A549 treated with AZD9567 at 1 μM for 4 hours (cell line): Measurements from ENCODE around the gene PPP1R13L. TPM values are rescaled to one million over a fixed set of nuclear protein-coding genes. Genes with fewer than 3 reads are reported as not detected.

Experiments used
- total RNA-seq: library from RNA; stranded (reverse); fragments of 200-300 nt; extraction: Qiagen RNA extraction; gene quantifications from 5 replicates; pipeline ENCODE4 v1.2.3, GENCODE V29; 2022; ENCODE audit not compliant: insufficient read depth

Gene PPP1R13L, protein sequence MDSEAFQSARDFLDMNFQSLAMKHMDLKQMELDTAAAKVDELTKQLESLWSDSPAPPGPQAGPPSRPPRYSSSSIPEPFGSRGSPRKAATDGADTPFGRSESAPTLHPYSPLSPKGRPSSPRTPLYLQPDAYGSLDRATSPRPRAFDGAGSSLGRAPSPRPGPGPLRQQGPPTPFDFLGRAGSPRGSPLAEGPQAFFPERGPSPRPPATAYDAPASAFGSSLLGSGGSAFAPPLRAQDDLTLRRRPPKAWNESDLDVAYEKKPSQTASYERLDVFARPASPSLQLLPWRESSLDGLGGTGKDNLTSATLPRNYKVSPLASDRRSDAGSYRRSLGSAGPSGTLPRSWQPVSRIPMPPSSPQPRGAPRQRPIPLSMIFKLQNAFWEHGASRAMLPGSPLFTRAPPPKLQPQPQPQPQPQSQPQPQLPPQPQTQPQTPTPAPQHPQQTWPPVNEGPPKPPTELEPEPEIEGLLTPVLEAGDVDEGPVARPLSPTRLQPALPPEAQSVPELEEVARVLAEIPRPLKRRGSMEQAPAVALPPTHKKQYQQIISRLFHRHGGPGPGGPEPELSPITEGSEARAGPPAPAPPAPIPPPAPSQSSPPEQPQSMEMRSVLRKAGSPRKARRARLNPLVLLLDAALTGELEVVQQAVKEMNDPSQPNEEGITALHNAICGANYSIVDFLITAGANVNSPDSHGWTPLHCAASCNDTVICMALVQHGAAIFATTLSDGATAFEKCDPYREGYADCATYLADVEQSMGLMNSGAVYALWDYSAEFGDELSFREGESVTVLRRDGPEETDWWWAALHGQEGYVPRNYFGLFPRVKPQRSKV
- 19.0 to 37.6 TPM (median 35.5 TPM) in 5 replicates for total RNA-seq

DNA sequence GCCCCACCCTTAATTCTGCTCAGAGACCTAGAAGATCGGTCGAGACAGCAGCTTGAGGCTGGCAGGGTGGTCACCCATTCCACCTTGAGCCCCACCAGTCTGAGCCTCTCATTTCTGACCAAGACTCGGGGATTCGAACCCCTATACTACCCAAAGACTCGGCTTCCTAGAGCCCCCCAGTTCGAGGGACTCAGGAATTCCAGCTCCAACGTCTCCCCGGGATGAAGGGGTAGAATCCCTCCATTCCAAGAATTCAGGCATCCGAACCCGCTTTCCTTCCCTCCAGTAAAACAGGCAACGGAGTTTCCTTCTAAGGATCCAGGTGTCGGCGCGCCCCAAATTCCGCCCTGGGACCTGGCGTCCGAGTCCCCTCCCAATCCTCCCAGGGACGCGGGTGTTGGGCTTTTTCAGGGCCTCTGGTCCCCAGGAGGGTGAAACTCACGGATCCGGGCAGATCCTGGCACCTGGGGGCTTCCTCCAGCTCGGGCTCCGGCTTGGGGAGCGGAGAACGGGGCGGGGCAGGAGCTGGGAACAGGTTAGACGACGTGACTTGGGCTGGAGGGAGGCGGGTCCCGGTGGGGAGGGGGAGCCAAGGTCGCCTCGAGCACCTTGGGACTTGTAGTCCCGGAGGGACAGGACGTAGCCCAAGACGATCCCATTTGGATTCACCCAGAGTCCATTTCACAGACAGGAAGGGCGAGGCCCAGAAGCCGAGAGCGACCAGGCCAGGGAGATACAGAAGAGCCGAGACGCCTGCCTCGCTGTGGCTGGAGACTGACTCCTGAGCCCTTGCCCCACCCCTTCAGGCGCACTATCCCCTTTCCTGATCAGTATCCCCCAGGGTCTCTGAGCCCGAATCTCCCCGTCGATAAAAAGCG, at the start of gene PPP1R13L:
PPP1R13L (minus strand) TSS at position 513 of the 878 bp plus-strand sequence. CDS start 6,751 bp downstream, outside the sequence.

DNA sequence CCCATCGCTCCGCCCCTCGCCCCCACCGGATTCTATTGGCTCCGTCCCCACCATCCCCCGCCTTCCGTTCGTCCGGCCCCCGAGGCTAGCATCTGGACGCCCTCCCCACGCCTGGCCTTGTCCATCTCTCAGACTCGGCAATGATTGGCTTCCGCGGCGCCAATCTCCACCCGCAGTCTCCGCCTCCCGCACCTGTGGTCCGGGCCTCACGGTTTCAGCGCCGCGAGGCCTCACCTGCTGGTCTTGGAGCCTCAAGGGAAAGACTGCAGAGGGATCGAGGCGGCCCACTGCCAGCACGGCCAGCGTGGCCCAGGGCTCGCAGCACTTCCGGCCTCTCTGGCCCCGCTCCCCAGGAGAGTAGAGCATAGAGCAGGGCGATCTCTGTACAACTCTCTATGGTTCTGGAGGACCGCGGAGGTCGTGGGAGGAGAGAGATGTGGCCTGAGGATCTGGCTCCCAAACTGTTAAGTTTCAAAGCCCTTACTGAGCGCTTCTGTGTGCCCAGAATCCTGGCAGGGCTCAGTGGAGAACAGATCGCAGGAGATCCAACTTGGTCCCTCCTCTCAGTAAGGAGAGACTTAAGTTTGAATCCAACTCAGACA, 18.8 kb upstream of the PPP1R13L start, which contains the start of gene ERCC1:
ERCC1 (minus strand) TSS at position 329 of the 602 bp plus-strand sequence. CDS start 543 bp downstream, outside the sequence.

DNA sequence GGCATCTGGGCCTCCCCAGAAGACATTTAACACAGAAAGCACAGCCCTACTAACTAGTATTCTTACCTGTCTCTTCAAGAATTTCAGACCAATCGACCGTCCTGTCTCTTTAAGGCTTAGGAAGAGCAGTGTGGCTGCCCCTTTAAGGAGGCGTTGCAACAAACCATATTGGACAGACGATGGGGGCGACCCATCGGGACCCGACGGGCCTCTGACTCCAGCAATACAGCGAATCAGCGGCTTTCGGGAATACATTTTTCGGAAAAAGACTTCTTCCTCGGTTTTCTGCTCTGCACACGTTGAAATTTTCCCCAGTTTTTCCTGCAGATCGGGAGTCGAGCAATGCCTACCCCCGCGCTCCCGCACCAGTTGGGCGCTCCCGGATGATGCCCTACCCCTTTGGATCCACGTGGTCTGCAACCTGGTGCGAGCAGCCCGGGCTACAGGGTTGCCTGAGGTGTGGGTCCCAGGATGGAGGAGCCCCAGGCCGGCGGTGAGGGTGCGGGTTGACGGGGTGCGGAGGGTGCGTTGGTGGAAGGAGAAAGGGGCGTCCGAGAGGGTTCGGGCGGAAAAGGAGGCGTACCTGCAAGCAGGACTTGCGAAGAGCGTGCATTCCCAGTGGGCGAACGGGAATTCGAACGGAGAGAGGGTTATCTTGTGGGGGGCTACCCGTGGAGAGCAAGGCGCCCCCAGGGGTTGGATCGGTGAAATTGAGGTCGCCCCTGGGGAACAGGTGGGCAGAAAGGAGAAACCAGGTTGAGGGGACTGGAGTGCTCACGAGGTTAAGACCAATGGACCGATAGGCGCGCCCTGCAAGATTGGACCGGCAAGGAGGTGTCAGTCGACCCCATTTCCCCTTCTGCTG, 1.6 kb upstream of the PPP1R13L start, which contains the start of gene POLR1G:
POLR1G (plus strand) TSS at position 419 of the 865 bp plus-strand sequence; CDS start at position 472, 53 bp downstream.

DNA sequence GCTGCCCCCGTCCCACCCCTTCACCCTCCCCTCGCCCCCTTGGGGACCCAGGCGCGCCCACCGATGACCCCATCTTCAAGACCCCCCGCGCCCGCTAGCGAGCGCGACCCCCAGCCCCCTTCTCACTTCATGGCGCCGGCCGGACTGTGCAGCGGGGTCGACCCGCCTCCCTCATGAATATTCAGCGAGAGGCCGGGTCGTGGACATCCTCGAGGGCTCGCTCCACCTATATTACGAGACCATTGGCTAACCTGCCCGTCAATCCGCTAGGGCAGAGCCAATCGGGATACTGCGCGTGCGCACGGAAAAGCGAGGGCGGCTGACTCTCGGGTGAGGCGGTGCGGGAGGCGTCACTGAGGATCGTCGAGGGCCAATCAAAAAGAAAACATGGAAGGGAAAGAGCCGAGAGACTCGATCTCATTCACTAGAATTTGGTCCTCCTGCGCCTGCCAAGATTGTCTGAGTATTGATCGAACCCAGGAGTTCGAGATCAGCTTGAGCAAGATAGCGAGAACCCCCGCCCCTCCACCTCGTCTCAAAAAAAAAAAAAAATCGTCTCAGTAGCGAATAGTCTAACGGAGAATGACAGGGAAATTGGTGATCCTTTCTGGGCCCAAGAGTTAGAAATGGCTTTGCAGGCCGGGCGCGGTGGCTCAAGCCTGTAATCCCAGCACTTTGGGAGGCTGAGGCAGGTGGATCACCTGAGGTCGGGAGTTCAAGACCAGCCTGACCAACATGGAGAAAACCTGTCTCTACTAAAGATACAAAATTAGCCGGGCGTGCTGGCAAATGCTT, 34.3 kb downstream of the PPP1R13L start, which contains the start of gene ERCC2:
ERCC2 (minus strand) TSS at position 164 of the 795 bp plus-strand sequence; CDS start at position 131, 33 bp downstream.

GRCh38 chr19:45340232-45340898, 64.5 kb downstream of the PPP1R13L start, which contains the start of gene KLC3:
Gene KLC3, plus strand, starts transcription at chr19:45340750. Its CDS starts 4,792 bp downstream, at chr19:45345542.

Other genes with a start within 250 kb of the PPP1R13L start
- 0.28 to 0.40 TPM (median 0.35 TPM) in 4 of 5 replicates, not detected in the other for gene NKPD1, start 244.1 kb downstream of the PPP1R13L start, total RNA-seq
- 35.3 to 48.3 TPM (median 43.4 TPM) in 5 replicates for gene TRAPPC6A, start 226.8 kb downstream of the PPP1R13L start, total RNA-seq
- 18.7 to 23.9 TPM (median 21.8 TPM) in 5 replicates for gene BLOC1S3, start 226.3 kb downstream of the PPP1R13L start, total RNA-seq
- gene EXOC3L2, start 159.7 kb downstream of the PPP1R13L start, total RNA-seq: 1.2 to 2.0 TPM (median 1.6 TPM) in 4 of 5 replicates, not detected in the other
- gene MARK4, start 153.8 kb downstream of the PPP1R13L start, total RNA-seq: 6.2 to 9.4 TPM (median 7.8 TPM) in 5 replicates
- 0.05 to 0.07 TPM in 2 of 5 replicates, not detected in the others for gene CKM, start 82.2 kb downstream of the PPP1R13L start, total RNA-seq
- gene KLC3, start 64.3 kb downstream of the PPP1R13L start, total RNA-seq: 0.87 to 1.3 TPM (median 0.91 TPM) in 4 of 5 replicates, not detected in the other
- gene ERCC2, start 34.5 kb downstream of the PPP1R13L start, total RNA-seq: 11.4 to 14.4 TPM (median 14.2 TPM) in 5 replicates
- 47.1 to 57.7 TPM (median 51.3 TPM) in 5 replicates for gene POLR1G, start 1.6 kb upstream of the PPP1R13L start, total RNA-seq
- 139 to 171 TPM (median 165 TPM) in 5 replicates for gene ERCC1, start 18.8 kb upstream of the PPP1R13L start, total RNA-seq
- 10.2 to 21.4 TPM (median 18.8 TPM) in 5 replicates for gene FOSB, start 62.9 kb upstream of the PPP1R13L start, total RNA-seq
- 5.6 to 13.1 TPM (median 12.6 TPM) in 5 replicates for gene RTN2, start 92.0 kb upstream of the PPP1R13L start, total RNA-seq
- 6.9 to 10.4 TPM (median 8.2 TPM) in 5 replicates for gene PPM1N, start 93.4 kb upstream of the PPP1R13L start, total RNA-seq
- gene VASP, start 102.4 kb upstream of the PPP1R13L start, total RNA-seq: 159 to 241 TPM (median 195 TPM) in 5 replicates
- 10.4 to 16.7 TPM (median 15.7 TPM) in 5 replicates for gene OPA3, start 179.7 kb upstream of the PPP1R13L start, total RNA-seq
- 0.05 to 0.27 TPM (median 0.15 TPM) in 4 of 5 replicates, not detected in the other for gene GPR4, start 197.1 kb upstream of the PPP1R13L start, total RNA-seq
- gene EML2, start 234.3 kb upstream of the PPP1R13L start, total RNA-seq: 21.1 to 24.4 TPM (median 23.4 TPM) in 5 replicates